A673 (cell line): ENCODE data around the gene RERE. TPM values are rescaled to one million over a fixed set of nuclear protein-coding genes. Genes with fewer than 3 reads are reported as not detected.

Experiments
- BruUV-seq: library from RNA; stranded (reverse); fragments of 400-500 nt; replicated peaks from 2 replicates; lab custom pipeline; 2021; lab: Mats Ljungman, UMichigan
- CTCF ChIA-PET: fragments of 300-600 bp; sonication (Branson Sonifier 250); formaldehyde crosslinking; loops from one replicate; lab custom pipeline; 2022; ENCODE audit warnings: antibody characterized with exemption; lab: Charles Lee
- POLR2A ChIA-PET: fragments of 300-600 bp; sonication (Branson Sonifier 250); formaldehyde crosslinking; loops from one replicate; lab custom pipeline; 2022; ENCODE audit warnings: antibody characterized with exemption; ENCODE audit not compliant: low non-redundant PET; lab: Charles Lee
- DNase-seq: peaks from one replicate; pipeline ENCODE4 v3.0.0-alpha.2; 2015; ENCODE audit warnings: low spot score
- H3K27ac ChIP-seq: fragments of 200-600 bp; sonication (generic); 2 replicates; pipeline ENCODE4 v1.5.1; 2016; ENCODE audit warnings: mixed run types, low read depth, mild to moderate bottlenecking, mixed read lengths, antibody characterized with exemption, low read length; ENCODE audit not compliant: poor library complexity, severe bottlenecking
- H3K27me3 ChIP-seq: fragments of 200-600 bp; sonication (generic); replicated peaks from 2 replicates; pipeline ENCODE4 v1.6.1; 2017; ENCODE audit warnings: mixed run types, low read depth, mild to moderate bottlenecking, mixed read lengths, antibody characterized with exemption, low read length; ENCODE audit not compliant: insufficient read depth, poor library complexity
- H3K36me3 ChIP-seq: fragments of 200-600 bp; sonication (generic); 2 replicates; pipeline ENCODE4 v1.6.1; 2016; ENCODE audit warnings: mixed run types, mild to moderate bottlenecking, mixed read lengths, antibody characterized with exemption, low read length; ENCODE audit not compliant: insufficient read depth, poor library complexity, severe bottlenecking
- H3K4me1 ChIP-seq: fragments of 200-600 bp; sonication (generic); 2 replicates; pipeline ENCODE4 v1.6.1; 2017; ENCODE audit warnings: mixed run types, mild to moderate bottlenecking, mixed read lengths, antibody characterized with exemption, low read length; ENCODE audit not compliant: insufficient read depth, poor library complexity, severe bottlenecking
- H3K4me3 ChIP-seq: fragments of 200-600 bp; sonication (generic); 2 replicates; pipeline ENCODE4 v1.5.1; 2016; ENCODE audit warnings: low read depth, mixed run types, mild to moderate bottlenecking, mixed read lengths, low read length; ENCODE audit not compliant: poor library complexity, severe bottlenecking
- H3K9me3 ChIP-seq: fragments of 200-600 bp; sonication (generic); 2 replicates; pipeline ENCODE4 v1.6.1; 2016; ENCODE audit warnings: mixed run types, low read depth, mild to moderate bottlenecking, mixed read lengths, antibody characterized with exemption, low read length; ENCODE audit not compliant: poor library complexity, severe bottlenecking
- CTCF ChIP-seq: fragments of 300-800, 200-600 bp; sonication (generic); conservative IDR thresholded peaks from 2 replicates; pipeline ENCODE4 v1.5.1; 2017; ENCODE audit warnings: low read depth, mild to moderate bottlenecking, antibody characterized with exemption, low read length, moderate library complexity, mixed read lengths
- EZH2 ChIP-seq: fragments of 200-600 bp; sonication (generic); IDR thresholded peaks from 2 replicates; pipeline ENCODE4 v1.6.1; 2017; ENCODE audit warnings: borderline replicate concordance, low read depth, mild to moderate bottlenecking, mixed read lengths, antibody characterized with exemption, low read length; ENCODE audit not compliant: poor library complexity, severe bottlenecking
- intact Hi-C: fragments of 100-400 bp; cut with micrococcal nuclease; formaldehyde crosslinking; loops from one replicate; pipeline ENCODE4 v1.10.0; 2022; ENCODE audit not compliant: unreplicated experiment
- total RNA-seq: library from RNA; stranded (reverse); gene quantifications from 2 replicates; pipeline ENCODE4 v1.2.3, GENCODE V29; 2021

RERE gene
- total RNA-seq, 1 experiment from 2014 or later: 188 TPM

- CTCF ChIA-PET: interaction anchor here (0.6 kb wide), 1 partner anchor 32 kb away, joined by 6 read pairs; no protein-coding TSS in a partner anchor
- Histone ChIP-seq H3K27me3 (no peaks in the 10 kb centered on the region), H3K4me1 (peaks cover 11% of the 10 kb centered on the region), H3K4me3 (no peak overlapping the region), H3K36me3 (no peaks in the 10 kb centered on the region), H3K9me3 (no peaks in the 10 kb centered on the region), H3K27ac (no peak overlapping the region)
- no TSS peak for BruUV-seq
- TF ChIP-seq CTCF (no peak), EZH2 (no peak)
- POLR2A ChIA-PET: no interaction called here
- no peak for DNase-seq
- intact Hi-C loops: loop anchor here (10.0 kb wide), 2 partner anchors 328 to 678 kb away; no protein-coding TSS in a partner anchor
These were observed 474.4 kb downstream of the RERE start for GRCh38 chr1:8343044-8343443.

- ChIA-PET POLR2A (no interaction called here), CTCF (no interaction called here)
- no TSS peak for BruUV-seq
- Histone ChIP-seq H3K27me3 (no peaks in the 10 kb centered on the region), H3K36me3 (no peaks in the 10 kb centered on the region), H3K27ac (no peak overlapping the region), H3K4me3 (no peak overlapping the region), H3K9me3 (no peaks in the 10 kb centered on the region), H3K4me1 (peaks cover 11% of the 10 kb centered on the region)
- intact Hi-C loops: loop anchor here (10.0 kb wide), 2 partner anchors 328 to 678 kb away; no protein-coding TSS in a partner anchor
- no peak for DNase-seq
- TF ChIP-seq CTCF (no peak), EZH2 (no peak)
These were observed 475.1 kb downstream of the RERE start for GRCh38 chr1:8342325-8342724.

GRCh38 chr1:8340448-8340847 is 477.0 kb downstream of the RERE start:
- ChIA-PET POLR2A (no interaction called here), CTCF (no interaction called here)
- Histone ChIP-seq H3K36me3 (no peaks in the 10 kb centered on the region), H3K9me3 (no peaks in the 10 kb centered on the region), H3K4me1 (peaks cover 11% of the 10 kb centered on the region), H3K27me3 (no peaks in the 10 kb centered on the region), H3K4me3 (no peak overlapping the region), H3K27ac (no peak overlapping the region)
- DNase-seq: no peak
- intact Hi-C loops: loop anchor here (10.0 kb wide), 2 partner anchors 326 to 676 kb away; no protein-coding TSS in a partner anchor
- TF ChIP-seq CTCF: no peak
- no peak for TF ChIP-seq EZH2
- no TSS peak for BruUV-seq
